Measurements from ENCODE around the gene SBF2.
"Not testable (repeated sequence)": the region's sequence is repeated elsewhere in the genome, so short reads cannot be mapped to it uniquely, and the experiment has no call there.

The SBF2 gene

GRCh38 chr11:10263929-10264328 lies 30.1 kb downstream of the SBF2 start:
- no peak for DNase-seq

DNA sequence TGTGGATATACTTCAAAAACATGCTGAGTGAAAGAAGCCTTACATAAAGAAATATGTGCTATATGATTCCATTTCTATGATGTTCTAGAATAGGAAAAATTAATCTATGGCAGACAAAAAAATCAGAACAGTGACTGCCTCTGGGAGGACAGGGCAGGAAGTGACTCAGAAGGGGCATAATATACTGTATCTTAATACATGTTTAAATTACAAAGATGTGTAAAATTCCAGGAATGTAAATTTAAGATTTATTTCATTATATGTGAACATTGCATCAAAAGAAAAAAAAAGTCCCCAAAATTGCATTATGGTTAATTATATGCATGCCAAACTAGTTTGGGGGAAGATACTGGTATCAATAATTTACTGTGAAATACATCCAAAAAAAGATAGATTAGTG lies 32.2 kb downstream of the SBF2 start:
- DNase-seq = no peak

- no peak for DNase-seq
Measured at GRCh38 chr11:10257478-10257877, 36.5 kb downstream of the SBF2 start.

DNA sequence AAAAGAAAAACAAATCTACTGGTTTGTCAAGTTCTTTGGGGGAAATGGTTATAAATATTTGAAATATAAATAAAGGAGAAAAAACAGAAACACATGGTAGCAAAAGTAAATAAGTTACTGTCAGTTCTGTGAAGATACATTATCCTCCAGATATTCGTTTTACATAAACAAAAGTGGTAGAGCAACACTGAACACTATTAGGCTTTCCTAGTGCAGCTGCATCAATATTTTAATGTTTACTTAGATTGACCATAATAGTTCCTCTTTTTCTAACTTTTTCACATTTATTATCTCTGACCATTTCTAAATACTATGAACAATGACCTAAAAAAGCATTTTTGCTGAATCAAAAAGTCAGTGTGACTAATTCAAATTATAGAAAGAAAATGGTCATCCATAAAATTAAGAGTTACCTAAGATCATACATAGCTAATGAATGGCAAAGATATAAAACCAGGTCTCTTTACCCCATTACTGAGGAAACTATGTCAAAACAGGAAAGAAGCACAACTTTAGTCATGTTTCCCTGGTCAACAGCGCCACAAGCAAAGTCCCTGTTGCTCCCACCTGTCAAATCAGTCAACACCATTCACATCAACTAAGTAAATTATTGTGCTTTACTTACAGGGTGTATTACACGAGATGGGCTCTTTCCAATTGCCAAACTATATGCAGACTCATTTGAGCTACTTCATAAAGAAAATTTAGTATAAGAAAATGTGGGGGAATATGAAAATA lies 38.5 kb downstream of the SBF2 start:
- peak in 1 of 2 experiments; percentile 0 for DNase-seq

DNA sequence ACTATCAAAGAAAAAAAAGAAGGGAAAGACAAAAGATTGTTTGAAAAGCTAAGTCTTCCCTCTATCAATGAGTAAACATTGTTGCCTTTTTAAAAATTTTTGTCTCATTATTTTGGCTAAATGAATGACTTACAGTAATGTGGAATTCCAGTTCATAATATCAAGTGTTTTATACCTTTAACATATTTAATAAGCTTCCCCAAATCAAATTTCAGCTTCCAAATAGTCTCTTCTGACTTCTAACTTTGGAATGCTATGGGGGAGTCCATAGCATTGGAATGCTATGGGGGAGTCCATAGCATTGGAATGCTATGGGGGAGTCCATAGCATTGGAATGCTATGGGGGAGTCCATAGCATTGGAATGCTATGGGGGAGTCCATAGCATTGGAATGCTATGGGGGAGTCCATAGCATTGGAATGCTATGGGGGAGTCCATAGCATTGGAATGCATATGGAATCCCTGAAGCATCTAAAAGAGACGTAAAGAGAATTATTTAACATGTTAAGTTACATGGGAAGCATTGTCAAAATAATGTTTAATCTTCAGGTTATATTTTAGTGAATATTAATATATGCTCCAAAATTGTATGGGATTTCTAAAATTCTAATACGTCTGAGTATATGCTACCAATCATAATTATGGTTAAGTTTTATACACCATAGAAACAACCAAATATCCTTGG lies 44.4 kb downstream of the SBF2 start:
- not testable (repeated sequence) for DNase-seq

- no peak for DNase-seq
Measured at GRCh38 chr11:10247011-10247410, 47.0 kb downstream of the SBF2 start.

DNA sequence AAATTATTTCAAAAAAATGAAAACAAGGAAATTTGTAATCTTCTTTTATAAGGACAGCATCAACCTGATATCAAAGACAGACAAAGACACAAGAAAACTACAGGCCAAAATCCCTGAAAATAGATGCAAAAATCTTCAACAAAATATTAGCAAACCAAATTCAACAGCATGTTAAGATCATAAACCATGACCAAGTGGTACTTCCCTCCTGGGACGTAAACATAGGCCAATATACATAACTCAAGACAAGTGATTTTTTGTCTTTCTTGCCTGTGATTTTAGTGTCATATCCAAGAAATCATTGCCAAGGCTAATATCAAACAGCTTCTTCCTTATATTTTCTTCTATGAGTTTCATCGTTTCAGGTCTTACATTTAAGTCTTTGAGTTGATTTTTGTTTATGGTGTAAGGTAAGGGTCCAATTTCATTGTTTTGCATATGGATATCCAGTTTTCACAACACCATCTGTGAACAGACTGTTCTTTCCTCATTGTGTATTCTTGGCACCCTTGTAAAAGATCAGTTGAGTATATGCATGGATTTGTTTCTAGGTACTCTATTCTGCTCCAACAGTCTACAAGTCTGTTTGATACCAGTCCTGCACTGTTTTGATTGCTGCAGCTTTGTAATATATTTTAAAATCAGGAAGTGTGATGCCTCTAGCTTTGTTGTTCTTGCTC lies 50.0 kb downstream of the SBF2 start:
- DNase-seq = no peak

- DNase-seq = no peak
Measured at GRCh38 chr11:10236840-10237239, 57.2 kb downstream of the SBF2 start.

DNA sequence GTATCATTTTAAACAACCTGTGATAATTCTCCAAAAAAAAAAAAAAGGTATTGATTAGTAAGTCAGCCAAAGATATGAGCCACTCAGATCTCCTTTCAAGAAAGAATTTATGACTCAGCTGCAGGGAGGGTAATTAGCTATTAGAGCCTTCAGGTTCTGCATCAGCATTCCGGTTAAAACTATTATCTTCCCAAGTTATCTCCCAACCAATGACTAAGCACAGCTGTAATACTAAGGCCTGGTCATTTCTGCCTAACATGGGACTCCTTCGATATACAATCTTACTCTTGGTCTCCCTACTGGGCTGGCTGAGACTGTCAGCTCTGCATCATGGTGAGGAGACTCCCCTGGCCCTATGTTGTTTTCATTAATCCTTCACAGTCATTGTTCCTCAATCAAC lies 60.4 kb downstream of the SBF2 start:
- no peak for DNase-seq

DNA sequence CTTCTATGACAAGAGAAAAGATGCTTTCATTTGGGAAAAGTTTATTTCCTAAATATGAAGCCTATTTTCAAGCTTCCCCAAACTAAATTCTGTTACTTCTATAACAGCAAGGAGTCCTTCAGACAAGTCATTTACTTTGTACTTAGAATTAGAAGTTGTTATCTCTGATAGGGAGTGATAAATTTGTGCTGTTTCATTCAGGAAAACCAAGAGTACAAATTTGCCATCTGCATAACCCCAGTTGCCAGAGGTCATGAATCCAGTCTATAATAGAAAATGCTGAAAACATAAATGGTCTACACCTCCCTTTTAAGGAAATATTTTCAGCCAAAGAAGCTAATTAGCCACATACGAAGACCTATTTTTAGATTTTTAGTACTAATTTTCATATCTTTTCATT lies 61.3 kb downstream of the SBF2 start:
- no peak for DNase-seq

DNA sequence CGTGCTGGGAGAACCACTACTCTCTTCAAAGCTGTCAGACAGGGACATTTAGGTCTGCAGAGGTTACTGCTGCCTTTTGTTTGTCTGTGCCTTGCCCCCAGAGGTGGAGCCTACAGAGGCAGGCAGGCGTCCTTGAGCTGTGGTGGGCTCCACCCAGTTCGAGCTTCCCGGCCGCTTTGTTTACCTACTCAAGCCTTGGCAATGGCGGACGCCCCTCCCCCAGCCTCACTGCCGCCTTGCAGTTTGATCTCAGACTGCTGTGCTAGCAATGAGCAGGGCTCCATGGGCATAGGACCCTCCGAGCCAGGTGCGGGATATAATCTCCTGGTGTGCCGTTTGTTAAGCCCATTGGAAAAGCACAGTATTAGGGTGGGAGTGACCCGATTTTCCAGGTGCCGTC lies 62.2 kb downstream of the SBF2 start:
- not testable (repeated sequence) for DNase-seq

GRCh38 chr11:10225553-10225952 lies 68.5 kb downstream of the SBF2 start:
- no peak for DNase-seq

GRCh38 chr11:10222399-10222798 lies 71.6 kb downstream of the SBF2 start:
- DNase-seq = no peak

DNA sequence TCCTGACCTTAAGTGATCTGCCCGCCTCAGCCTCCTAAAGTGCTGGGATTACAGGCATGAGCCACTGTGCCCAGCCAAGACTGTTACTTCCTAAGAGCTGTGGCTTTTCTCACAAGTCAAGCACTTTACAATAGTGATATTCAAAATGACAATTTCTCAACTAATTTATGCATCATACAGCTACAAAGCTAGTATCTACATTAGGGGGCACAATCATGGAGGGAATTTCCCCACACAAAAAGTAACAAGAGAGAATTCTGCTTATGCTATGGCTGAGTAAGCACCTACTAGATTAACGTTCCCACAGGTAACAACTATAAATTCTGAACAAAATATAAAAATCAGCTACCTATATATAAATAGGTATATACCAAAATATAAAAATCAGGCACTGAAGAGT lies 72.7 kb downstream of the SBF2 start:
- no peak for DNase-seq

GRCh38 chr11:10211470-10211869 lies 82.5 kb downstream of the SBF2 start:
- no peak for DNase-seq

- no peak for DNase-seq
Measured at GRCh38 chr11:10209326-10209725, 84.7 kb downstream of the SBF2 start.

DNA sequence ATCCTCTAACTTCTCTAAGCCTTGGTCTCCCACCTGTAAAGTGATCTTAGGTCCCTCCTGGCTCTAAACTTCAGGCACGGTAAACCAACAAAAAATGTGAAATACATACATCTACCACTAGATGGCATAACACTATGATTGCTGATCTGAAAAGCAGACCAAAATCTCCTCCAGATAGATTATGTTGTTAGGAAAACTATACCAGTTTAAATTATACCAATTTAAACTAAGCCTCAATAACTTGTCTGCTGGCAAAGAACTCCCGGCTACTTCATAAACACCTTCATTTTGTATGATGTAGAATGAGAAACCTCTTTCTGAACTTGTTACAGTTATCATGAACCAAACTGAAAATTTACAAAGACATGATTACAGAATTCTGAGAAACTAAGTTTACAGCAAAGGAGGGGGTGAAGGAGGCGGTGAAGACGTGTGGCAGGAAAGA lies 85.9 kb downstream of the SBF2 start:
- DNase-seq = peak in 1 of 2 experiments; percentile 2

DNA sequence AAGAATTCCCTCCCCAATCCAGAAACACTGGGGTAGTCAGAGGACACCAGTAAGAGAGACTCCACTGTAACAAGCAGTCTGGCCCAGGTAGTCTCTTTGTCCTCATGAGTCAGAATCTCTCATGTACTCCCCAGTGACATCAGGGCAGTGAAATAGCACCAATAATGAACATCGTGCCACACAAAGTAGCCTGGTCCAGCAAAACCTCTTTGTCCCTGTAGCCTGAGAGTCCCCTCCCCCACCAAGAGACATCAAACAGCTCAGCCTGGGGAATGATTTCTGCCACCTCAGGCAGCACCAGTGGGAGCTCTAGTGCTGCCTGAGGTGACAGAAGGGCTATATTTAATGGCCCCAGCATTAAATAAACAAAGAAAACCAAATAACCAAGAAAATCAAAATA lies 88.1 kb downstream of the SBF2 start:
- no peak for DNase-seq

GRCh38 chr11:10204021-10204420 lies 90.0 kb downstream of the SBF2 start:
- no peak for DNase-seq

DNA sequence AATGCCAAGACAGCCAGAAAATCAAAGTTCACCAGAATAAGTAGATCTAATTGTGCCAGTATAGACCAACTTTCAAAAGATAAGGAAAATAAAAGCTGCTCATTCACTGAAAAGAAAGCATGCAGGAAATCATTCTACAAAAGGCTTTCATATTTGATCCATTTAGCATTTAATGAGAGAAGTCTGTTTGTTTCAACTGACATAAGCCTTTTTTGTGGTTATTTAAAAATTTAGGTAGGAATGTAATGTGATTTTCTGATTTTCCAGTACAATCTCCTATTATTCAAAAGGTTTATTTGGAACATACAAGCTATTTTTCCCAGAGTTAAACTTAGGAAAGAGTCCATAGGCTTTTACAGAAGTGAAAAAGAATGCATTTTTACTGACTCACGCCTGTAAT lies 92.7 kb downstream of the SBF2 start:
- no peak for DNase-seq

DNA sequence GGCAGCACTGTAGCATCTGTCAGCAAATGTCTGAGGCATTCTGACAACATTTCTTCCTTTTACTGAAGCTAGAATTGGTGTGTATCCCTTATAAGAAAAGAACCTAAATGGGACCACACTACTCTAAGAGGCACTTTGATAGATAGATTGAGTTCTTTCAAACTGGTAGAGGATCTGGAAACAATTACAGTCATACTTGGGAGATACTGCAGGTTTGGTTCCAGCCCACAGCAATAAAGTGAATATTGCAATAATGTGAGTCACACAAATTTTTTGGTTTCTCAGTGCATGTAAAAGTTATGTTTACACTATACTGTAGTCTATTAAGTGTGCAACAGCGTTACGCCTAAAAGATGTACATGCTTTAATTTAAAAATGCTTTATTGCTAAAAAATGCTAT lies 96.9 kb downstream of the SBF2 start:
- DNase-seq = no peak

DNA sequence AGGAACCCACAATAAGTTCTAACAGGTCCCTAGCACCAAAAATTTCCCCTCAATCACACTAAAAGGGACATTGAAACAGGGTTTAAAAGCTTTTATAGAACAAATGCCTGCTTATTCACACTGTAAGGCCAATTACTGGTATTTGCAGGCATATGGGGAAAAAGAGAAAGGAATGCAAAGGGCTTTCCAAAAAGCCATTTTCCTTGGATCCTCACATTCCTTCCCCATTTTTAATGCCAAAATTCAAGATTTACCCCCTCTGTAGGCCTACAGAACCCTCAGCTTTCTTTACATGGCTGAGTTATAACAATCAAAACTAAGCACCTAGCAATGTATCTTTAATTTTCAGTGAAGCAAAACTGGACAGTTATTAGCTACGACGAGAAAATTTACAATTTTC lies 102.0 kb downstream of the SBF2 start:
- DNase-seq = no peak

DNA sequence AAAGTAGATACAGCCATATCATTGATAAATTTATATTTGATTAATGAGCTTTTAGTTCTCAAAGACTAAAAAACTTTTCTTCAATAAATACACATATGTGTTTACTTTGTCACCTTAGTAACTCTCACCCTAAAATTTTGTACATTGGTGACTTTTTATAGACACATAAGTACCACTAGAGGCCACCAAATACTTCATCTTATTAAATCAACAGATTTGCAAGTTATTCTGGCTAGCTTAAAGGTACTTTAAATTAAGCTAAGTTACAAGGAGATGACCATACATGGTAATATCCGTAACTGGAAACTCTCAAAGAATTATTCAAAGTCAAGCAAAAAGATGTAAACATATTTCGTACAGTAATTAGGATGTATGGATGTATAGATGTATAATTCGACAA lies 112.2 kb downstream of the SBF2 start:
- DNase-seq = no peak

GRCh38 chr11:10164621-10165020 lies 129.4 kb downstream of the SBF2 start:
- no peak for DNase-seq
